Measurements from ENCODE around the gene NPTXR. TPM values are rescaled to one million over a fixed set of nuclear protein-coding genes. Genes with fewer than 3 reads are reported as not detected.
A peak's percentile ranks its signal among the peaks of the same experiment; 100 is the strongest.

Gene NPTXR
- total and polyA plus RNA-seq, 7 donors, result under 0.01 to 14.4 (median 4.2) TPM; not detected in 1

GRCh38 chr22:38799265-38800002 lies 44.4 kb downstream of the NPTXR start:
- no peak for TF ChIP-seq CTCF (IDR thresholded peaks at IDR 0.05)
- TF ChIP-seq EP300 (IDR thresholded peaks at IDR 0.05), result no peak
- no peak for TF ChIP-seq POLR2AphosphoS5 (IDR thresholded peaks at IDR 0.05)
- TF ChIP-seq POLR2A (IDR thresholded peaks at IDR 0.05), result no peak
- WGBS, 2 donors, result 88 to 92% methylated on average over 6 of the region's 6 CpGs
- Histone ChIP-seq H3K36me3 (no peaks in the 10 kb centered on the region), H3K4me1 (peaks cover 0 to 7% (median 1%) of the 10 kb centered on the region in 4 donors), H3K27me3 (peaks cover 0 to 3% (median 0%) of the 10 kb centered on the region in 3 donors), H3K4me3 (no peak overlapping the region), H3K9me3 (no peaks in the 10 kb centered on the region), H3K27ac (no peak overlapping the region)
- intact Hi-C loops (cut with DNase I), result no loop called here
- DNase-seq, result peak; percentile 18

- TF ChIP-seq POLR2AphosphoS5 (IDR thresholded peaks at IDR 0.05) (no peak), CTCF (IDR thresholded peaks at IDR 0.05) (no peak), POLR2A (IDR thresholded peaks at IDR 0.05) (no peak), EP300 (IDR thresholded peaks at IDR 0.05) (no peak)
Measured at GRCh38 chr22:38798496-38798895, 45.3 kb downstream of the NPTXR start.

GRCh38 chr22:38796262-38796957 lies 47.4 kb downstream of the NPTXR start:
- no peak for TF ChIP-seq POLR2AphosphoS5 (IDR thresholded peaks at IDR 0.05)
- no peak for TF ChIP-seq CTCF (IDR thresholded peaks at IDR 0.05)
- TF ChIP-seq POLR2A (IDR thresholded peaks at IDR 0.05), result no peak
- no peak for TF ChIP-seq EP300 (IDR thresholded peaks at IDR 0.05)
- Histone ChIP-seq H3K27ac (no peak overlapping the region), H3K4me3 (no peak overlapping the region), H3K4me1 (peaks cover 0 to 12% (median 9%) of the 10 kb centered on the region in 4 donors), H3K9me3 (no peaks in the 10 kb centered on the region), H3K27me3 (peaks cover 0 to 3% (median 0%) of the 10 kb centered on the region in 3 donors), H3K36me3 (no peaks in the 10 kb centered on the region)
- WGBS, 2 donors, result 83 to 88% methylated on average over 12 of the region's 12 CpGs
- no peak for DNase-seq
- intact Hi-C loops (cut with DNase I), result no loop called here

More at GRCh38 chr22:38798496-38798895, 45.3 kb downstream of the NPTXR start:
- 66 to 70% methylated on average over 5 of the region's 5 CpGs for WGBS, 2 donors
- H3K4me1 ChIP-seq, result peaks cover 0 to 8% (median 3%) of the 10 kb centered on the region in 4 donors
- H3K27me3 ChIP-seq, result peaks cover 0 to 3% (median 0%) of the 10 kb centered on the region in 3 donors
- no peaks in the 10 kb centered on the region for H3K36me3 ChIP-seq
- no peaks in the 10 kb centered on the region for H3K9me3 ChIP-seq
- intact Hi-C loops (cut with DNase I), result no loop called here
- no peak overlapping the region for H3K27ac ChIP-seq
- no peak overlapping the region for H3K4me3 ChIP-seq
- peak; percentile 13 for DNase-seq

- TF ChIP-seq POLR2A (IDR thresholded peaks at IDR 0.05) (no peak), EP300 (IDR thresholded peaks at IDR 0.05) (no peak), POLR2AphosphoS5 (IDR thresholded peaks at IDR 0.05) (no peak), CTCF (IDR thresholded peaks at IDR 0.05) (no peak)
- Histone ChIP-seq H3K4me3 (no peak overlapping the region), H3K27ac (no peak overlapping the region), H3K4me1 (peaks cover 0 to 12% (median 9%) of the 10 kb centered on the region in 4 donors), H3K36me3 (peaks cover 0 to 3% (median 0%) of the 10 kb centered on the region in 4 donors), H3K9me3 (no peaks in the 10 kb centered on the region), H3K27me3 (no peaks in the 10 kb centered on the region)
- intact Hi-C loops (cut with DNase I), result no loop called here
- peak; percentile 24 for DNase-seq
- WGBS, 2 donors, result 66 to 74% methylated on average over 4 of the region's 4 CpGs
Measured at GRCh38 chr22:38795569-38795968, 48.3 kb downstream of the NPTXR start.
